Measurements from ENCODE around the gene TFDP1.

Gene TFDP1

DNA sequence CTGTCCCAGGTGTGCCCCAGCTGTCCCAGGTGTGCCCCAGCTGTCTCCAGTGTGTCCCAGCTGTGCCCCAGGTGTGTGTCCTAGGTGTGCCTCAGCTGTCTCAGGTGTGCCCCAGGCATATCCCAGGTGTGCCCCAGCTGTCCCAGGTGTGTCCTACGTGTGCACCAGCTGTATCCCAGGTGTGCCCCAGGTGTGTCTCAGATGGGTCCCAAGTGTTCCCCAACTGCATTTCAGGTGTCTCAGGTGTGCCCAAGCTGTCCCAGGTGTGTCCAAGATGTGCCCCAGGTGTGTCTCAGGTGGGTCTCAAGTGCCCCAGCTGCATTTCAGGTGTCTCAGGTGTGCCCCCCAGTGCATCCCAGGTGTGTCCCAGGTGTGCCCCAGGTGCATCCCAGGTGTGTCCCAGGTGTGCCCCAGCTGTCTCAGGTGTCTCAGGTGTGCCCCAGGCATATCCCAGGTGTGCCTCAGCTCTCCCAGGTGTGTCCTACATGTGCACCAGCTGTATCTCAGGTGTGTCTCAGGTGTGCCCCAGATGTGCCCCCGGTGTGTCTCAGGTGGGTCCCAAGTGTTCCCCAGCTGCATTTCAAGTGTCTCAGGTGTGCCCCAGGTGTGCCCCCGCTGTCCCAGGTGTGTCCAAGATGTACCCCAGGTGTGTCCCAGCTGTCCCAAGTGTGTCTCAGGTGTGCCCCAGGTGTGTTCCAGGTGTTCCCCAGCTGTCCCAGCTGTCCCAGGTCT lies 81.2 kb downstream of the TFDP1 start:
- DNase-seq (ENCODE audit: low read depth in 2 of 2), result no peak

DNA sequence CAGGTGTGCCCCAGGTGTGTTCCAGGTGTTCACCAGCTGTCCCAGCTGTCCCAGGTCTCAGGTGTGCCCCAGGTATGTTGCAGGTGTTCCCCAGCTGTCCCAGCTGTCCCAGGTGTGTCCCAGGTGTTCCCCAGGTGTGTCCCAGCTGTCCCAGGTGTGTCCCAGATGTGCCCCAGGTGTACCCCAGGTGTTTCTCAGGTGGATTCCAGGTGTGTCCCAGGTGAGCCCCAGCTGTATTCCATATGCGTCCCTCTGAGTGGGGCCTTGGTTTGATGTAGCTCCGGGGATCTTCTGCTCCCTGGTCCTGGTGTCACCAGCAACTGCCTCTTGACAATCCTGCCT lies 81.7 kb downstream of the TFDP1 start:
- no peak for DNase-seq (ENCODE audit: low read depth in 2 of 2)

DNA sequence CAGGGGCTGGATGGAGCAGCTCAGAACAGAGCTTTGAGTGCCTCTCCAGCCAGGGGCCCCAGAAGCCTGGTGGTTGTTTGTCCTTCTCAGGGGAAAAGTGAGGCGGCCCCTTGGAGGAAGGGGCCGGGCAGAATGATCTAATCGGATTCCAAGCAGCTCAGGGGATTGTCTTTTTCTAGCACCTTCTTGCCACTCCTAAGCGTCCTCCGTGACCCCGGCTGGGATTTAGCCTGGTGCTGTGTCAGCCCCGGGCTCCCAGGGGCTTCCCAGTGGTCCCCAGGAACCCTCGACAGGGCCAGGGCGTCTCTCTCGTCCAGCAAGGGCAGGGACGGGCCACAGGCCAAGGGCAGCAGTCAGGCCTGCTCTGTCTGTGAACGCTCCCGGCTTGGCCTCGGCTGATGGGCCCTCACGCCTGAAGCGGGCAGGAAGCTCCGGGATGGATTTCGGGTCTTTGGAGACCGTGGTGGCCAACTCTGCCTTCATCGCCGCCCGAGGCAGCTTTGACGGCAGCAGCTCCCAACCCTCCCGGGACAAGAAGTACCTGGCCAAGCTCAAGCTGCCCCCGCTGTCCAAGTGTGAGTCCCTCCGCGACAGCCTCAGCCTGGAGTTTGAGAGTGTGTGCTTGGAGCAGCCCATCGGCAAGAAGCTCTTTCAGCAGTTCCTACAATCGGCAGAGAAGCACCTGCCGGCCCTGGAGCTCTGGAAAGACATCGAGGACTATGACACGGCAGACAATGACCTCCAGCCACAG lies 82.6 kb downstream of the TFDP1 start, which contains the start of gene GRK1:
TSS of gene GRK1 (plus strand) at position 269 of the 751 bp plus-strand sequence. CDS start at position 437, 168 bp downstream.
- no peak for DNase-seq (ENCODE audit: low read depth in 2 of 2)

DNA sequence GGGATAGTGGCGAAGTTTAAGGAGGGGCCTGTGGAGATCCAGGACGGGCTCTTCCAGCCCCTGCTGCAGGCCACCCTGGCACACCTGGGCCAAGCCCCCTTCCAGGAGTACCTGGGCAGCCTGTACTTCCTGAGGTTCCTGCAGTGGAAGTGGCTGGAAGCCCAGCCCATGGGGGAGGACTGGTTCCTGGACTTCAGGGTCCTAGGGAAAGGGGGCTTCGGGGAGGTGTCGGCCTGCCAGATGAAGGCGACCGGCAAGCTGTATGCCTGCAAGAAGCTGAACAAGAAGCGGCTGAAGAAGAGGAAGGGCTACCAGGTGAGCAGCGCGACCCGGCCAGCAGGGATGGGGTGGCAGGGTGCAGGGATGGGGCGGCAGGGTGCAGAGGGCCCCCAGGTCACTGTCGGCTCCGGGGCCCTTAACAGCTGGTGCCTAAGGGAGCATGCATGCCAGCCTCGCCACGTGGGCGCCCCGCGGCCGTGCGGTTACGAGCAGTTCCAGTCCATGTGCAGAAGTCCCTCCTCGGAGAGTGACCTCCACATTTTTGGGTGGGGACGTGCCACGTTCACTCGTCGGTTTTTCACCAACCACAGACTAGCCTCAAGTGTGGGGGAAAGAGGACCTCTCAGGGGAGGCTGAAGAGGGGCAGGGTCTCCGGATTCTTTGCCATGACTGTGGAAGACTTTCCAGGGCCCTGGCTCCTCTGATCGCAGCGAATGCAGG lies 83.4 kb downstream of the TFDP1 start:
- no peak for DNase-seq (ENCODE audit: low read depth in 2 of 2)

DNA sequence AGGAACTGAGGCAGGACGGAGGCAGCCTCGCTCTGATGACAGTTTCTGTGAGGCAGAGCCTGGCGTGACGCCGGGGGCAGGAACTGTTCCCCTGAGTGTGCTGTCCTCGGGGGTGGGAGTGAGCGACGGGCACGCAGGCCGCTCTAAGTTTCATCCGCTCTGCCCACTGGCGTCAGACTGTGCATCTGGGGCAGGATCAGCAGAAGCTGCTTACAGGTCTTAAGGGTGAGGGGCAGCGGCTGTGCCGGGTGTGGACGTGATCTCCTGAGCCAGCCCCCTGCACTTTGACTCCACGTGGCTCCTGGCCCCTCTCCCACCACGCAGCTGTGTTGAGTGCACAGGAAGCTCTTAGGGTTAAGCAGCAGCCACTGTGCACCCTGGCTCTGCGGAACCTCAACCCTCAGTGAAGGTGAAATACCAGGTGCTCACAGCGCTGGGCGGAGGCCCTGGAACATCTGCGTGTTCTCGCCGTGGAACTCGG lies 84.0 kb downstream of the TFDP1 start:
- no peak for DNase-seq (ENCODE audit: low read depth in 2 of 2)

DNA sequence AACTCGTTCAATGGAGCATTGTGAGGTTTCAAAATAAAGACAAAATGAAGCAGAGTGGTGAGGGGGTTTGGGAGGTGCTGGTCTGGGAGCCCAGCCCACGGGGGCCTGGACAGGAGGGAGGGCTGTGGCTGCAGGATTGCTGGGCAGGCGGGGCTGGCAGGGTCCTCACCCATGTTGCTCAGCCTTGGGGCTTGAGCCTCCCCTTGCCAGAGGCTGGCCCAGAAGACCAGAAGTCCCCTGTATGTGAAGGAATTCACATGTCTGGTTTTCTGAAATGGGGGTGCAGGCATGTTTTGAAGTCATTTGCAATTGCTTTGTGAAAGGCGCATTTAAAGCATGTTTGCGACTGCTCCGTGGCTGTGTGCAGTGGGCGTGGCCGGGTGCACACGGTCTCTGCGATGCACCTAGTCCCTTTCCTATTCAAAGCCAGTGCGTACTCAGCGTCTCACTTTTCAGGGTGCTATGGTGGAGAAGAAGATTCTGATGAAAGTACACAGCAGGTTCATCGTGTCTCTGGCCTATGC lies 84.7 kb downstream of the TFDP1 start:
- no peak for DNase-seq (ENCODE audit: low read depth in 2 of 2)

DNA sequence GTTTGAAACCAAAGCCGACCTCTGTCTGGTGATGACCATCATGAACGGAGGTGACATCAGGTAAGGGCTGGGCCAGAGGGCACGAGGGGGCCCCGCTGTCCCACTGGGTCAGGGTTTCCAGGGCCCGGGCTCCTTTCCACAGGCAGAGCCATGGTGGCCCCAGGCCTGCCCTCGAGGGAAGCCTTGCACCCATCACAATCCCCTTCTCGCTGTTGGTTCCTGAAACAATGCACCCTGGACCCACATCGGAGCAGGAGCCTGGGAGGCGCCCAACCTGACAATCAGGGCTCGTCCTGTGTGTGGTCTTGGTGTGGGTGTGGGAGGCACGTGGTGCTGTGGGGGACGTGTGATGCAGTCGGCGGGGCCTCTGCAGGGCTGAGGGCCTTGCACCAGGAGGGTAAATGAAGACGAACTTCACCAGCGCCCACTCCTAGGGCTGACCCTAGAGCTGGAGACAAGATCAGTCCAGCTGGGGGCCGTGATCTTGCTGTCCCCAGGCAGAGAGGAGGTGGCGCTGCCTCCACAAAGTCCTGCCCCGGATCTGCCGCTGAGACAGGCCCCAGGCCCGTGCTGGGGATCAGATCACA lies 85.3 kb downstream of the TFDP1 start:
- DNase-seq (ENCODE audit: low read depth in 2 of 2), result no peak

DNA sequence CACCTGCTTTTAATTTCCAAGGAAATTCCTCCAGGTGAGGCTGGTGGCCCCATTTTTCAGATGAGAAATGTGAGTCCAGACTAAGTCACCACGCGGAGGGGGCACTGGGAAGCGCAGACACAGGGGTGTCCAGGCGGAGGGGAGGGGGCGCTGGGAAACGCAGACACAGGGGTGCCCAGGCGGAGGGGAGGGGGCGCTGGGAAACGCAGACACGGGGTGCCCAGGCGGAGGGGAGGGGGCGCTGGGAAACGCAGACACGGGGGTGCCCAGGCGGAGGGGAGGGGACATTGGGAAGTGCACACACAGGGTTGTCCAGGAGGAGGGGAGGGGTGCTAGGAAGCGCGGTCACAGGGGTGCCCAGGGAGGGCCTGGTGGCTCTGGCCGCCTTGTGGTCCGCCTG lies 86.0 kb downstream of the TFDP1 start:
- no peak for DNase-seq (ENCODE audit: low read depth in 2 of 2)

DNA sequence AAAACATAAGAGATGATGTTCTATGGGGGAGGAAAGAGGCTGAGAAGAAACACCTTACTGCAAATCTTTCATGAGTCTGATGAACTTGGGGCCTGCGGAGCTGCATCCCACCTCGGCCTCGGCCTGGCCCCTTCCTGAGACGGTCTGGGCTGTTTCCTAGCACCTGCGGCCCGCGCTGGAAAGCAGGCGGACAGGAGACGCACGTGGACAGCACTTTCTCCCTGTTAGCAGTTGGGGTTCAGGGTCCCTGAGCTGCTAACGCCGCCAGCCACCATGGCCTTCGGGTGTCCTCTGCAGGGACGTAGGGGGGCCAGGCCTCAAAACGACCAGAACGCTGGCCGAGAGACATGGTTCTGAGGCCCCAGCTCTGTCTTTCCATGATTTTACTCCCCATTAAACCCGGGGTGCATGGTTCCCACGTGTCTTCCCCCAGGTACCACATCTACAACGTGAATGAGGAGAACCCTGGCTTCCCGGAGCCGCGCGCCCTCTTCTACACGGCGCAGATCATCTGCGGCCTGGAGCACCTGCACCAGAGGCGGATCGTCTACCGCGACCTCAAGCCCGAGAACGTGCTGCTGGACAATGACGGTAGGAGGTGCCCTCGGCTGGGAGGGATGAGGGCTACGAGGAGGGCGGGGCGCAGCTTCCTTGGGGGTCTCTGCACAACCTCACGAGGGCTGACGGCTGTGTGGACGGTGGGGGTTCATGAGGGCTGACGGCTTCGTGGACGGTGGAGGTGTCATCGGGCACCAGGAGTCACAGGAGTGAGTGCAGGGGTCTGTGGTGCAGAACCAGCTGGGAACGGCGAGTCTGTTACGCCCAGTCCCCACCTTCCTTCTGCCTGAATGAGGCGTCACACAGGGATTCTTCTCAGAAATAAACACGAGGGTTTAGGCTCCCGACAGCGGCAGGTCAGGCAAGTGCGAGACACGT lies 86.8 kb downstream of the TFDP1 start:
- DNase-seq (ENCODE audit: low read depth in 2 of 2), result no peak

DNA sequence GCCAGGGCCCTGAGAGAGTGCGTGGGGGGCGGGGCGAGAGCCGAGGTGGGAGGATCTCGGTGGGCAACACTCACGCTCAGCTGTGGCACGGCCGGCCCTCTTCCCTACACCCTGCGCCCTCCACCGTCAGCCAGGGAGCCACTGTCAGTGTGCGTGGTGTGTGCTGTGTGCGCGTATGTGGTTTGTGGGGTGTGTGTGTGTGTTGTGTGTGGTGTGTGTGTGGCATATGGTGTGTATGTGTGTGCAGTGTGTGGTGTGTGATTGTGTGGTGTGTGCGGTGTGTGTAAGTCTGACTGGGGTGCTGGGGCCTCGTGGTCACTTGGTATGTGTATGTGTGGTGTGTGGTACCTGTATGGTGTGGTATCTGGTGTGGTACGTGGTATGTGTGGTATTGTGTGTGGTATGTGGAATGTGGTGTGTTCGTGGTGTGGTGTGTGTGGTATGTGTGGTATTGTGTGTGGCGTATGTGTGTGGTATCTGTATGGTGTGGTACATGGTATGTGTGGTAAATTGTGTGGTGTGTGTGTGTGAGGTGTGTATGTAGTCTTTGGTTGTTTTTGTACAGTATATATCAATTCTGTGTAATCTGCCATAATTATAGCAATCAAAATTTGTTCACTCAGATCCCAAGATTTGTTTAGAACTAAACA lies 87.6 kb downstream of the TFDP1 start:
- DNase-seq (ENCODE audit: low read depth in 2 of 2), result no peak
